Stimulated activated CD4-positive, alpha-beta T cell treated with anti-CD3 and anti-CD28 coated beads, Interleukin-4, amount 100 ng/mL, for 4 hours (primary cell): Measurements from ENCODE around the gene BPGM.
A peak's percentile ranks its signal among the peaks of the same experiment; 100 is the strongest.
"Not testable (repeated sequence)": the region's sequence is repeated elsewhere in the genome, so short reads cannot be mapped to it uniquely, and the experiment has no call there.

Experiments
- DNase-seq, 2 experiments: peaks; one replicate each; pipeline ENCODE4 v3.0.0-alpha.2; 2020

Gene BPGM

GRCh38 chr7:134667899-134668298 is 21.2 kb downstream of the BPGM start:
- DNase-seq, result no peak

DNA sequence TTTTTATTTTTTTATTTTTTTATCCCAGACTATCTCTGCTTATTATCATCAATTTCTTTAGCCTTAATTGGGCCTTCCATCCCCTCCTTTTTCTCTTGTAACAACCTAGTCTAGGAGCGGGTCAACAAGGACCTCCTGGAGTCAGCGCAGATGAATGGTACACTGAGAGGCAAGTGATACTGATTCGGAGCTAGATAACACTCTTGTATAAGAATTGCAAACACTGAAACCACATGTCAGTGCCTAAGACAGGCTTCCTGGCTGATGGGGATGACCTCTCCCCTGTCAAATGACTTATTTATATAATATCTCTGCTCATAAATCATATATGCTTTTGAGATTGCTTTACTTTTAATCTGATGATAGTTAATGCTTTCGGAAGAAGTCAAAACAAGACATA is 22.7 kb downstream of the BPGM start:
- no peak for DNase-seq

GRCh38 chr7:134669845-134670373 is 23.3 kb downstream of the BPGM start:
- peak; percentile 44 to 74 for DNase-seq

DNA sequence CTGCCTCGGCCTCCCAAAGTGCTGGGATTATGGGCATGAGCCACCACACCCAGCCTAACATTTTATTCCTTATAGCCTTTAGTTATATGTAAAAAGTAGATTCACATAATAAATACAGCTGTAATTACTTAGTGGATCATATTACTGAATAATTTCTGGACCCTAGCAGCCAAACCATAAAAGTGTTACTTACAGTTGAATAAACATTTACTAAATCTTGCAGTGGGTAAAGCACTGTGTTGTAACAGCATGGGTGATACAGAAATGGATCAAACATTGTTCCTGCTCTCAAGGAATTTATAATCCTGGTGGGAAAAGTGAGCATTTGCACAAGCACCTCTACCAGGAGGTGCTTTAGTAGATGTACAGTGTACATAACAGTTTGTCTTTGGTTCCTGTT is 25.0 kb downstream of the BPGM start:
- DNase-seq, result no peak

DNA sequence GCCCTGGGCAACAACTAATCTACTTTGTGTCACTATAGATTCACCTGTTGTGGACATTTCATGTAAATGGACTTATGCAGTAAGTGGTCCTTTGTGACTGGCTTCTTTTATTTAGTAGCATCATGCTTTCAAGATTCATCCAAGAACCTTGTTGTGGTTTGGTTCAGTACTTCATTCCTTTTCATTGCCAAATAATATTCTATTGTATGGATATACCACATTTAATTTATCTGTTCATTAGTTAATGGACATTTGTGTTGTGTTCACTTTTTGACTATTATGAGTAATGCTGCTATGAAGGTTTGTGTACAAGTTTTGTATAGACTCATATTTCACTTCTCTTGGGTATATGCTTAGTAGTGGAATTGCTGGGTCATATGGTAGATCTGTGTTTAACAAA is 27.8 kb downstream of the BPGM start:
- DNase-seq, result no peak

DNA sequence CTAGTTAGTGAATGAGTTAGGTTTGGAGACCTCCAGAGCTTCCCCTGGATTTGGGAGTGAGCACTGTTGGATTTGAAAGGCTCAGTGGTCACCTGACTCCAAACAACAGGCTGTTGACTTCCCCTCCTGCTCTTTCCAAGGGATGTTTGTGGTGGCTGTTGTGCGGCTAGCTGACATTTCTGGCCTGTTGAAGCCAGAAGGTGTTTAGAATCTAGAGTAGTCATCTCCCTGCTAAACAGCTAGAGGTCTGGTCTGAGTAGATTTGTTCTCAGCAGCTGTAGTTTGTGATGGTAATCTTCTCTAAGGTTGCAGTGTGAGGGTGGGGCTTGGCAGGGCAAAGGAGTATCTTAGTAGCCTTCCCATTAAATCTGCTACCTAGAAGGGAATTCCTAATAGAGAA is 30.1 kb downstream of the BPGM start:
- DNase-seq, result no peak

GRCh38 chr7:134678115-134678514 is 31.5 kb downstream of the BPGM start:
- DNase-seq, result no peak

GRCh38 chr7:134679006-134679405 is 32.4 kb downstream of the BPGM start:
- no peak for DNase-seq

DNA sequence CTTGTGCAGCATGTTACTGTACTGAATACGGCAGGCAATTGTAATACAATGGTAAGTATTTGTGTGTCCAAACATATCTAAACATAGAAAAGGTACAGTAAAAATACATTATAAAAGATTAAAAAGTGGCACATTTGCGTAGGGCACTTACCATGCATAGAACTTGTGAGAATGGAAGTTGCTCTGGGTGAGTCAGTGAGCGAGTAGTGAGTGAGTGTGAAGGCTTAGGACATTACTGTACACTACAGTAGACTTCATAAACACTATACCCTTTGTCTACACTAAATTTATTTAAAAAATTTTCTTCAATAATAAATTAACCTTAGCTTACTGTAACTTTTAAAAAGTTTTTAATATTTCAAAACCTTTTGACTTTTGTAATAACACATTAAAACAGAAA is 37.5 kb downstream of the BPGM start:
- no peak for DNase-seq

GRCh38 chr7:134685250-134685649 is 38.6 kb downstream of the BPGM start:
- no peak for DNase-seq

DNA sequence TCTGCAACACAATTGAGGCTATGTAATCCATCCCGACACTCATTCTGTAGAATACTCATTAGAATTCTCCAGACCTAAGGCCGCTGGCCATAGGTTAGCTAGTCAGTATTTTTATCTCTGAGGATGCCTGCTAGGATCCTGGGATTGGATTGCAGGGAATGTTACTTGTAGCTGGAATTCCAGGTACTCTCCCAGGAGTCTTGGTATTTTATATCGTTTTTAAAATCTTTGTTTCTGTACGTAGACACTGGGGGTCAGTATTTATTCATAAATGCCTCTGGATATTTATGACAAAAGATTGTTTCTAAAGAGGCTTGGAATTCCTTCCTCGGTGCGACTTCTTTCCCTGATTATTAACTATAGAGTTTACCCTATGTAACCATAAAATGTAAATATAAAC is 40.1 kb downstream of the BPGM start:
- DNase-seq, result no peak

- DNase-seq, result not testable (repeated sequence)
Measured at GRCh38 chr7:134689550-134689949, 42.9 kb downstream of the BPGM start.

- DNase-seq, result no peak
Measured at GRCh38 chr7:134690016-134690415, 43.4 kb downstream of the BPGM start.

DNA sequence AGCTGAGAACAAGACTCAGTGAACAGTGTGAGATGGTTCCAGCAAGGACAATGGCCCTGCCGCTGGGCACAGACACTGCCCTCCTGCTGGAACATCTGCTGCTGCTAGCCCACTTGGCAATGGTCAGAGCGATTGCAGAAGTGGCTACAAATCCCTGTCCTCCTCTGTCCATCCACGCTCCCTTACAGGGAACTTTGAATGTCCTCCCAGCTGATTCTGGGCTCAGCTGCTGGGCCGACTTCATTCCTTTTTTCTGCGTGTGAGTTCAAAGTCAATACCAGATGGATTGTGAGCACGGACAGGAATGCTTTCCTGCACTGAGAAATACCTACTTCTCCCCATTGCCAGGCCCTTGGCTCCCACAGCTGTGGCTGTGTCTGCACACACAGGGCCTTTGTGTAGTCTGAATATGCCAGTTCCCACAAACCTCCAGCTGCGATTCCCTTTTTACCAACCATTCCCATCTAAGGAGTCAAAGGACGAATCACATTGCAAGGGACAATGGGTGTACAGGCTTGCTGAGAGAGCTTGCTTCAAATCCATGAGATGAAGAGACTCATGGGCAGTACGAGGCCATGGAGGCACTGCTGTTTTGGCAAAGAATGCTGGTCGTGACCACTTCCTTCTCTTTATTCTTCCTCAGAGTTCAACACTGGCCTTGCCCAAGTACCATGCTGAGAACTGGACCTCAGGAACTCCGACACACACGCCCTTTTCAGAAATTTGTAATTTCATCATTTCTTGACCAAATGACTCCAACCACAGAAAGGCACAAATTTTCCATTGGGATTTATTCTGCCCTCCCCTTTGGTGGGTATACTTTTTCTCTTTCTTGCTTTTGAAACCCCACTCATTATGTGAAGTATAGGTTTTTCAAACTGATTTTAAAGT is 44.2 kb downstream of the BPGM start:
- no peak for DNase-seq

- no peak for DNase-seq
Measured at GRCh38 chr7:134691546-134692343, 45.1 kb downstream of the BPGM start.

DNA sequence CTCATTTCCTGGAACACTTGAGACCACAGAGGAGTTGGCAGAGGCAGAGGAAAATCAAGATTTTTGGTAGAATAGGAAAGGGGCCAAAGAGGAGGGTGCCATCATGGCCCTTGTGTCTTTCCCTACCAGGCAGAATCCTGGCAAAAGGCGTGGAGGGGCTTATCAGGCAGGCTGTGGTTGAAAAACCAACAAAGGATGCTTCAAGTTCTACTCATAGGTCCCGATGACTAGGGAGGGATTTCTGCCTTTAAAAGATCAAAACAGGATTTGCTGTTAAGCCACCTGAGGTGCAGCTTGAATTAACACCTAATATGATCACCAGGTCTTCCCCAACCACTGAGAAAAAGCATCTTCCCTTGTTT is 45.7 kb downstream of the BPGM start:
- DNase-seq, result no peak

GRCh38 chr7:134693256-134693655 is 46.6 kb downstream of the BPGM start:
- peak in 1 of 2 experiments; percentile 13 for DNase-seq

DNA sequence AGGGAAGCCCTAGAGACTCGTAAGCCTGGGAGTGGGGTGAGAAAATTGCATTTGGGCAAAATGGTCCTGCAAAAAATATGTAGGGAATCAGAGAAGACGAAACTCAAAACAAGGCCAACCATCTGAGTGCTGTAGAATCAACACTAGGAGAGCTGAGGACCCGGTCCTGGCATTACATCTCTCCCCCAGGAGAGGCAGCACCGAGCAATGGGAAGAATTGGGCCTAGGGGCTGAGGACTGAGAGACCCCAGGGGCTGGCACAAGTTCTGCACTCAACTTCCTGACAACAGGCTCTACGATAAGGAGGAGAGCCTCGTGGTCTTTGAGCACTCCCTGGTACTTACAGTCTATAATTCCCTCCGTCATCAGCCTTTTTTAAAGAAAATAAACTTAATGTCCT is 47.6 kb downstream of the BPGM start:
- no peak for DNase-seq

DNA sequence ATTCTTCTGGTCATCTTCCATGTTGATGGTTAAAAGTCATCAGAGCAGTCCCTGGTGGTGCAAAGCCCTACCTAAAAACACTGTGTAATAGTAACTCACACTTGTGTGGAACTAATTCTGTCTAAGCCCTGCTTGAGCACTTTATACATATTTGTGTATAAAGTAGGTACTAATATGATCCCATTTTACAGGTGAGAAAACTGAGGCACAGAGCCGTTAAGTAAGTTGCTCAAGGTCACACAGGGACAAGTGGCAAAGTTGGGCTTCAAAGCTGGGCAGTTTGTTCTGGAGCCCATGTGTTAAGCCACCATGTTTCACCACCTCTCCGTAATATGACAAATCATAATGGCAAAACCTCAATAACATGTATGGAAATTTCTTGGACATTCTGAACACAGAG is 48.1 kb downstream of the BPGM start:
- no peak for DNase-seq

GRCh38 chr7:134695321-134695860 is 48.7 kb downstream of the BPGM start:
- no peak for DNase-seq

DNA sequence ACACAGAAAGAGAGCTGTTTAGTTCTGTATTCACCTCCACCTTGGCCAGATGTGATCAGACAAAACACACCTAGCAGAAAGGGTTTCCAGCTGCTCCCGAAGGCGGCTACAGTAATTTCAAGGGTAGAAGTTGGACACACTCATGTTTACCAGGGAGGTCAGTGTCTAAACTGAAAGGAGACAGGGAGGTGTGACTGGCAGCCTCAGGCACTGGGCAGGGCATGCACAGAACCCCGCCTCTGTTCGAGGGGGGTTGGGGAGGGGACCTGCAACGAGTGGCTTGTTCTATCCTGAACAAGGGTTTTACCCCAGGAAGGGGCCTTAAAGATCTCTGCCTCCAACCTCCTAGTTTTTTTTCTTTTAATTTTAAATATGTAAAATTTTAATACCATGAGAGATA is 49.6 kb downstream of the BPGM start:
- no peak for DNase-seq

DNA sequence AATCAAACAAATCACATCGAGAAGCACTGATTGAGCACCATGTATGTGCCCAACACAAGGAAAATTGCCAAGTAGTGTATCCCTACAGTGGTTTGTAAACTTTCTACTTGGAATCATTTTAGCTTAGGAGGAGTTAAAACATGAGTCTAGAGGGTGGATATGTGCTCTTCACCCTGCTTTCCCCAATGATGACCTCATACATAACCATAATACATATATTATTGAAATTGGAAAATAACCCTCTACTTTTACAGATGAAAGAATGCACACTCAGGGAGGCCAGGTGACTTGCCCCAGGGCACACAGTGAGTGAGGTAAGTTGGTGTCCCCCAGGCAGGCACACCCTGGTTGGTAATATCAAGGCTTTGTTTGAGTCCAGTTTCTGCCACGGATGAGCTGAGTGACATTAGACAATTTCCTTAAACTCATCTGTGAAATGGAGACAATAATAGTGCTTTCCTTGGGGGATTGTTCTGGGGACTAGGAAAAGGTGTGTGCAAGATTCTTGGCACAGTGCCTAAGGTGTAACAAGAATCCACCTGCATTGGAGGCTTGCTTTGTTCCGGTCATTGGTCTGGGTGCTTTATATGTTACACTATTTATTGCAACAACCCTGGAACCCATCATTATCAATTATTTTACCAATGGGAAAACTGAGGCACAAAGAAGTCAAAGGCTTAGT is 50.7 kb downstream of the BPGM start:
- DNase-seq, result no peak

DNA sequence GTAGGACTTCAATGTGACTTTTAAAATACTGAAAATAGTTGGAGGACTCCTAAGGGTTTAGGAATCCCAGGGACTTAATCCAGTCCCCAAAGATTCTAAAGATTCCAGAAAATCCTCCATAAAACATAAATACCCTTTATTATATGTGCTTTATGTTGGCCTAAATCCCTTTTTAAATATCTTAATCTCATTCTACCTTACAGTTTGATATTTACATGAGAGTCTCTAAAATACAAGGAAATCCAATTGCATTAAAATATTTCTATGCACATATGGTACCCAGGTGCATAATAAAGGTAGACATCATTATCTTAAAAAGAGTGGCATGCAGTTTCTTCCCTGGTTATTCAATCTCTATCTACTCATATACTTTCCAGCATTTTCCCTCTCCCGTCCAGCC is 51.8 kb downstream of the BPGM start:
- DNase-seq, result no peak
